Bronchial epithelial cell (primary cell): Measurements from ENCODE around the gene DENND1A. TPM values are rescaled to one million over a fixed set of nuclear protein-coding genes. Genes with fewer than 3 reads are reported as not detected.

Experiments used
- DNase-seq: peaks from one replicate; pipeline ENCODE4 v3.0.0-alpha.2; 2010; ENCODE audit warnings: low read depth
- FAIRE-seq: peaks from 2 replicates; lab custom pipeline; 2011; peaks lifted over from hg19 to GRCh38; lab: Jason Lieb, UNC
- H3K27me3 ChIP-seq: 2 replicates; pipeline ENCODE4 v1.5.1; 2011; ENCODE audit warnings: low read length; ENCODE audit not compliant: control insufficient read depth, insufficient read depth
- H3K36me3 ChIP-seq: 2 replicates; pipeline ENCODE4 v1.5.1; 2011; ENCODE audit warnings: low read length; ENCODE audit not compliant: control insufficient read depth, insufficient read depth
- H3K4me3 ChIP-seq: 2 replicates; pipeline ENCODE4 v1.5.1; 2011; ENCODE audit warnings: mild to moderate bottlenecking, low read depth, low read length, control low read depth
- total RNA-seq: library from RNA; depleted of rRNA; stranded (reverse); fragments of >200 nt; gene quantifications from 2 replicates; pipeline ENCODE4 v1.2.1, GENCODE V29; 2014
- TF ChIP-seq, protein P1 (sequence below): IDR thresholded peaks from 2 replicates; pipeline ENCODE4 v1.5.1; 2011; ENCODE audit warnings: mild to moderate bottlenecking, moderate library complexity, low read length, control low read depth, inconsistent platforms; ENCODE audit not compliant: insufficient read depth, severe bottlenecking

Gene DENND1A
- total RNA-seq, 1 donor from 2014 or later: 6.1 TPM

DNA sequence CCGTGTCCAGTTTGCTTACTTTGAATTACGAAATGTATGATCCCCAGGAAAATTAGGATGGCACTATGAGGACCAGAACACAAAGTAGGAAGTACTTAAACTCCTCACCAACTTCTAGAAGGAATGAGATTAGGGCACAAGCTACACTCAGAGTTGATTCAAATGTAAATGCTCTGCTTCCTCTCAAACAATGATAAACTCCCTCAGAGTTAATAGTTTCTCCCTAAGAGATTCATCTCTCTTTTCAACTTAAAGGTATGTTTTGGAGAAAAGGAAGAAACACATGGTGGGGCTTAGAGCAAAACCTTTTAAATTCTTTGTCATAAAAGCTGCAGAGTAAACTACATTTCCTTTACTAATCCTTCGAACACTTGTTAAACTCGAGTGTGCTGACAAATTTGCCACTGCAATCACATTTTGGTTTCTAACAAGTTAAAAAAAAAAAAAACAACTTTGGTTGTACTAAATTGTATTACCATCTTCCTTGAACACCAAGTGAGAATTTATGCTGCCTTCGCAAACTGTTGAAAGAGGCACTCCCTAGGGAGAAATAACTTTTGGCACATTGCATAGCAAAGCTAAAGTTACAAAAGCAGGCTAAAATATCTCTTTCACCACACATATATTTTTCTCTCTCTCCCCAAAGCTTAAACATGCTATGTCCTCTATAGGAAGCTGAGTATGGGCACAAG lies 66.6 kb downstream of the DENND1A start:
- H3K4me3 ChIP-seq: no peak overlapping the region
- no peaks in the 10 kb centered on the region for H3K36me3 ChIP-seq
- DNase-seq (no peak), FAIRE-seq (no peak)
- no peaks in the 10 kb centered on the region for H3K27me3 ChIP-seq
- TF ChIP-seq, protein P1, sequence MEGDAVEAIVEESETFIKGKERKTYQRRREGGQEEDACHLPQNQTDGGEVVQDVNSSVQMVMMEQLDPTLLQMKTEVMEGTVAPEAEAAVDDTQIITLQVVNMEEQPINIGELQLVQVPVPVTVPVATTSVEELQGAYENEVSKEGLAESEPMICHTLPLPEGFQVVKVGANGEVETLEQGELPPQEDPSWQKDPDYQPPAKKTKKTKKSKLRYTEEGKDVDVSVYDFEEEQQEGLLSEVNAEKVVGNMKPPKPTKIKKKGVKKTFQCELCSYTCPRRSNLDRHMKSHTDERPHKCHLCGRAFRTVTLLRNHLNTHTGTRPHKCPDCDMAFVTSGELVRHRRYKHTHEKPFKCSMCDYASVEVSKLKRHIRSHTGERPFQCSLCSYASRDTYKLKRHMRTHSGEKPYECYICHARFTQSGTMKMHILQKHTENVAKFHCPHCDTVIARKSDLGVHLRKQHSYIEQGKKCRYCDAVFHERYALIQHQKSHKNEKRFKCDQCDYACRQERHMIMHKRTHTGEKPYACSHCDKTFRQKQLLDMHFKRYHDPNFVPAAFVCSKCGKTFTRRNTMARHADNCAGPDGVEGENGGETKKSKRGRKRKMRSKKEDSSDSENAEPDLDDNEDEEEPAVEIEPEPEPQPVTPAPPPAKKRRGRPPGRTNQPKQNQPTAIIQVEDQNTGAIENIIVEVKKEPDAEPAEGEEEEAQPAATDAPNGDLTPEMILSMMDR: no peak

DNA sequence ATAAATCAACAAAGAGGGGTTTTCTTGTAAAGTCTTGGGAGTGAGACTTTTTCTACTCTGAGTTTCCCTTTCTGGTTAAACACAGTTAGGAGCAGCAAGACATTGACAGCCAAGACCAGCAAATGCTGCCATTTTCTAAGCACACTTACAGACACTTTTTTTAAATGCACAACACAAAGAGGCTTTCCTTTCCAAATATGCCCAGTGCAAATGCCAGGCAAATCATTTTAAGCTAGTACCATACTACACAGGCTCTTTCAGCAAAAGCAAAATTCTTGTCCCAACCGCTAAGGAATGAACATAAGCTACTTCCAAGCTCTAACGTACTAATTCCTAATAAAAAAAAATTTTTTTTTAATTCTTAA lies 68.2 kb downstream of the DENND1A start:
- no peak for DNase-seq
- no peaks in the 10 kb centered on the region for H3K27me3 ChIP-seq
- TF ChIP-seq, protein P1: no peak
- no peaks in the 10 kb centered on the region for H3K36me3 ChIP-seq
- no peak overlapping the region for H3K4me3 ChIP-seq
- no peak for FAIRE-seq

DNA sequence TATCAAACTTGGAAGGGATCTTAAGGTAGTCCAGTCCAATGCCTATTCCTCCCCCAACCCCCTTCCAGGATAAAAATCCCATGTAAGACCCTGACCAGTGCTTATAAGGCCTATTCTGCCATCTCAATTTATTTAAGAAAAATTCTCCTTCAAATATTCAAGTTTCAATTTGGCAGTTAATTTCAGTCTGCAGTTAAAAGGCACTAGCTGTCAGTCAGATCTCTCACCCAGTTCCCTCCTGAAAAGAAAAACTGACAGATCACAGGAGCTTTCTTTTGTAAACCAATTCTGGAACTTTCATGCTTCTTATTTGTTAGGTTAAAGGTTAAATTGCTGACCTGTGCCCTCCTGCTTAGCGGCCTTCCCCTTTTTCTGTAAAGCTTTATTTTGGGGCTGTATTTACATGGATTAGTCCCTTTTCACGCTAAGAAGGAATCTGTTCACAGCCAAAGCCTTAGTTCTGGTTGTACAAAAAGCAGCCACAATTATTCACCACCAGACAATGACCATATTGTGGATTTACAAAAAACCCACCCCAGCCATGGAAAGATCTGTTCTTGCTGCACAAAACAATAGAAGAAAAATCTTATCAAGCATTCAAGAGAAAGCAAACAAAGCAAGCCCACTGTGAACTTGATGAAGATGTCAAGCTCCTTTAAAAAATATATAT lies 68.7 kb downstream of the DENND1A start:
- Histone ChIP-seq H3K4me3 (no peak overlapping the region), H3K36me3 (peaks cover under 1% of the 10 kb centered on the region), H3K27me3 (no peaks in the 10 kb centered on the region)
- FAIRE-seq (no peak), DNase-seq (no peak)
- TF ChIP-seq, protein P1: no peak

DNA sequence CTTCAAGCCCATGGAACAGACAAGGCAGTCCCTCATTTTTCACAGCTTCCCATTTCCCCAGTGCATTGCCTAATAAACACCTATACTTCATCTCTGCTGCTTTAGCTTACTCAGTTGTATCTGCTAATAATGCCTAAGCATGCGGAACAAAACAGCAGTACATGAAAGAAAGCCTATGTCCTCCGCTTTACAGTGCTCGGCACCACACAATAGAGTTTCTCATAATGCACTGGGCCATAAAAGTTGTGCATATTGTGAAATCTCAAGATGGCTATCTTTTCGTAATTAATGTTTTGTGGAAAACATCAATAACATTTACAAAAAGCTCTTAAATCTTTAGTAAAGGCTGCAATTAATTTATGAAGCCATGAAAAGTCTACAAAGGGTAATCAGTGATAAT lies 69.3 kb downstream of the DENND1A start:
- Histone ChIP-seq H3K4me3 (no peak overlapping the region), H3K27me3 (no peaks in the 10 kb centered on the region), H3K36me3 (peaks cover 1% of the 10 kb centered on the region)
- FAIRE-seq: no peak
- no peak for DNase-seq
- TF ChIP-seq, protein P1: no peak

DNA sequence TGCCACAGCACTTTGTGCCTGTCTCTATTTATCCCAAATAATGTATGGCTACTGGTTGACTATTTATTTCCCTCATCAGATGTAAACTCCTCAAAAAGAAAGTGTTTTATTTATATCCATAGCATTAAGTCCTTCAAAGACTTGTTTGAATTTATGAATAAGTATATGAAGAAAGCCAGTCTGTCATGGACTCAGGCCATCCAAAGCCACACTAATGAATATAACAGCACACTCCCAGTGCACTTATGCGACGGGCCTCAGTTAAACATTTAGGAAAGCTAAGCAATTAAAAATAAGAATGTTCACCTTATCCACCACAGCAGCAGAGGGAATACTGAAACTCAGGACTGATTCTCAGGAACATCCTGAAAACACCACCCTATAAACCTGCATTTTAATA lies 77.5 kb downstream of the DENND1A start:
- FAIRE-seq (no peak), DNase-seq (no peak)
- TF ChIP-seq, protein P1: no peak
- no peaks in the 10 kb centered on the region for H3K27me3 ChIP-seq
- H3K36me3 ChIP-seq: peaks cover 1% of the 10 kb centered on the region
- no peak overlapping the region for H3K4me3 ChIP-seq
